GM12864 (cell line): ENCODE data around the gene INTS1.

Experiments
- DNase-seq: peaks from one replicate; pipeline ENCODE4 v3.0.0-alpha.2; 2011; ENCODE audit warnings: low read depth
- H3K4me3 ChIP-seq: 2 replicates; pipeline ENCODE4 v1.5.1; 2011; ENCODE audit warnings: mild to moderate bottlenecking, low read depth, low read length, control low read depth
- TF ChIP-seq, protein P1 (sequence below): IDR thresholded peaks from 2 replicates; pipeline ENCODE4 v1.5.1; 2011; ENCODE audit warnings: low read depth, mild to moderate bottlenecking, moderate library complexity, low read length, control low read depth, inconsistent platforms; ENCODE audit errors: missing control alignments

The INTS1 gene

DNA sequence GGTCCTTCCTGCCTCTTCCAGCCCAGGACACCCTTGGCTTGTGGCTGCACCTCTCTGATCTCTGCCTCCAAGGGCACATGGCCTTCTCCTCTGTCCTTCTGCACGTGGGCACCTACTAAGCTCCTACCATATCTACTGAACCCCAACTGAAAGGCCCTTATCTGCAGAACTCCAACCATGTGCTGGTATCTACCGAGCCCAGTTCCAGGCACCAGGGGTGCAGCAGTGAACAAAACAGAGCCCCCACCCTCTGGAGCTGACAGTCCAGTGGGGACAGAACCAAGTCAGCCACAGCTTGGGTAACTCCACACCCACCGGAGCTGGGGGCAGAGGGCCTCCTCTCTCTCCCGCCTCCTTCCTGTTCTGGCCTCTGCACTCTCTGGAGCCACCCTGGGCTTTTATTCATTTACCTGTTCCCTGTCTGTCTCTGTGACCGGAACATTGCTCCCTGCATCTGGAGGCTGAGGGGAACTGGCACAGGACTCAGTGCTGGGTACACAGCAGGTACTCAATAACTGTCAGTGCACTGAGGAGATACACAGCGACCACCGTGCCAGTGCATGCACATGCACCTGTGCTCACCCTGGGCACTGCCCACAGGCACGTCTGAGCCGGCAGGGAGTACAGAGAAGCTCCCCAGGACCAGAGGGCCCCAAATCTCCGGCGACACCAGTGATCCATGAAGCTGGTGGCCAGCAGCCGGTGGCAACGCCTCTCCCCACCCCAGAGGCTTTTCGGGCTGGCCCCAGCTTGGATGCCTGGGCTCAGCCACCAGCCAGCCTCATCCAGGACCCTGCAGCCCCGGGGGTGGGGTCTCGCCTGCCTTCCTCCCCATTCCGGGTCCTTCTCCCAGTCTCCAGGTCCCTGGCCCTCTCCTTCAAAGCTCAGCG, 46.9 kb downstream of the INTS1 start:
- no peak for DNase-seq
- TF ChIP-seq, protein P1, sequence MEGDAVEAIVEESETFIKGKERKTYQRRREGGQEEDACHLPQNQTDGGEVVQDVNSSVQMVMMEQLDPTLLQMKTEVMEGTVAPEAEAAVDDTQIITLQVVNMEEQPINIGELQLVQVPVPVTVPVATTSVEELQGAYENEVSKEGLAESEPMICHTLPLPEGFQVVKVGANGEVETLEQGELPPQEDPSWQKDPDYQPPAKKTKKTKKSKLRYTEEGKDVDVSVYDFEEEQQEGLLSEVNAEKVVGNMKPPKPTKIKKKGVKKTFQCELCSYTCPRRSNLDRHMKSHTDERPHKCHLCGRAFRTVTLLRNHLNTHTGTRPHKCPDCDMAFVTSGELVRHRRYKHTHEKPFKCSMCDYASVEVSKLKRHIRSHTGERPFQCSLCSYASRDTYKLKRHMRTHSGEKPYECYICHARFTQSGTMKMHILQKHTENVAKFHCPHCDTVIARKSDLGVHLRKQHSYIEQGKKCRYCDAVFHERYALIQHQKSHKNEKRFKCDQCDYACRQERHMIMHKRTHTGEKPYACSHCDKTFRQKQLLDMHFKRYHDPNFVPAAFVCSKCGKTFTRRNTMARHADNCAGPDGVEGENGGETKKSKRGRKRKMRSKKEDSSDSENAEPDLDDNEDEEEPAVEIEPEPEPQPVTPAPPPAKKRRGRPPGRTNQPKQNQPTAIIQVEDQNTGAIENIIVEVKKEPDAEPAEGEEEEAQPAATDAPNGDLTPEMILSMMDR, result no peak
- H3K4me3 ChIP-seq, result no peak overlapping the region

DNA sequence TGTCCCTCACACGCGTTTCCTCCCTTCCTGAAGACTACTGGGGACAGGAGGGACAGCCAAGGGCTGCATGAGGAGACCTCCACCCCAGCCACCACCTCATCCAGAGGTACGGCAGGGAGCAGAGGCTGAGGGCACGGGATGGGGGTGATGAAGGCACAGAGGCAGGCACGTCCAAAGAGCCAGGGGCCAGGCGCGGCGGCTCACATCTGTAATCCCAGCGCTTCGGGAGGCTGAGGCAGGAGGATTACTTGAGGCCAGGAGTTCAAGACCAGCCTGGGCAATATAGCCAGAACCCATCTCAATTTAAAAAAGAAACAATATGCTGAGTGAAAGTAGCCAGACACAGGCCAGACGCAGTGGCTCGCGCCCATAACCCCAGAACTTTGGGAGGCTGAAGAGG, 48.2 kb downstream of the INTS1 start:
- DNase-seq, result no peak
- TF ChIP-seq, protein P1, result no peak
- H3K4me3 ChIP-seq, result no peak overlapping the region

DNA sequence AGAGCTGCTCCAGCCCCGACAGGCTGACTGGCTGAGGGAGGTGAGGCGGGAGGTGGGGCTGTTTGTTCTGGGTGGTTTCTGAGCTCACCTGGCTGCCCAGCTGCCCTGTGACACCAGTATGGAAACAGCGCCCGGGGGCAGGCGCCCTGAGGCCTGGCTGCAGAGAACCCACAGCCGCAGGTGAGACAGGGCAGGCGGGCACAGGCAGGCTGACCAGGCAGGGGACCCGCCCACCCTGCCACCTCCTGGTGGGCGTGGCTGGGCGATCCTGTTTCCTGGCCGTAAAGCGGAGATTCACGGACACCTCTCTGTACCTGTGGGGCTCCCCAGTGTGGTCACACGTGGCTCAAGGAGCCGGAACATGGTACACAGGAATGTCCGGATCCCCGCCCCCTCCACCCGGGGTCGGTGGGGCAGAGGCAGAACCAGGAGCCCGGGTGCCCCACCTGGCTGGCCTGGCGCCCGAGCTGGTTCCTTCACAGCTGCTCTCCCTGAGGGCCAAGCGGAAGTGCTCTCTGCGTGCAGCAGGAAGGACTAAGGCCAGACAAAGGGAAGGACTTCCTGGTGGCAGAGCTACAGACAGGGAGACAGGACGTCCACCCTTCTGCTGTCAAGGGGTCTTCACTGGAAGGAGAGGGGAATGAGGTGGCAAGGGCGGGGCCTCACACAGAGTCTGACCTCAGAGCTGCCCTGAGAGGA, 48.8 kb downstream of the INTS1 start:
- H3K4me3 ChIP-seq, result no peak overlapping the region
- TF ChIP-seq, protein P1, result no peak
- DNase-seq, result no peak

DNA sequence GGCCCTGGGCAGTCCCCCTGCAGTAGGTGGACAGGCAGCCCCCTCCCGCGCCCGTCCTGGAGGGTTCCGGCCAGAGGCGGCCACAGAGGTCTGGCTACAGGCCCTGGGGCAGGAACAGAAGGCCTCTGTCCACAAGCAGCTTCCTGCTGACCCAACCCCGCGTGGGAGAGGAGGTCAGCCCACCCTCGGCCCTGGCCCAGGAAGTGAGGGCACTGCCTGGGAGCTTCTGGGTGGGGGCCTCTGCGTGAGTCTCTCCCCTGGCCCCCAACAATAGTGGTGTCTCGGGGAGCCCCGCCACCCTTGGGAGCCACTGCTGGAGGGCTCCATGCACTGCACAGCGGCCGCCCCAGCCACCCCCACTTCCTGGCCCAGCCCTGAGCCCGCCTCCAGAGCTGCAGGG, 49.6 kb downstream of the INTS1 start:
- TF ChIP-seq, protein P1, result no peak
- DNase-seq, result no peak
- H3K4me3 ChIP-seq, result no peak overlapping the region

DNA sequence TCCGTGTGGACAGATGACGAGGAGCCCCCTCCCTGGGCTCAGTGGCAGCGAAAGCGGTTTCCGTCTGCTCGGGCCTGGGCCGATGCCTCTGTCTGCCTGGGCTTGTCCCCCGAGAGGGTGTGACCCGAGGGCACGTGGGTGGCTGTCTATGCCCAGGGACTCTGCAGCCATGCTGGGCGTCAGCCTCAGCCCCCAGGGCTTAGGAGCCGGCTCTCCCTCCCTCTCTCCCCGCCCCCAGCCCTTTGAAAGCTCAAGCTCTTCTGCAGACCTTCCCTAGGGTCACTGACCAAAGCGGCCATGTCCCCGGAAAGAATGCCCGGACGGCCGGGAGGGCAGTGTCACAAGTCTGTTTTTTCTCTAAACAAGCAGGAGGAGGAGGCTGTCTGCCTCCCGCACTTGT, 52.0 kb downstream of the INTS1 start:
- DNase-seq, result no peak
- no peak overlapping the region for H3K4me3 ChIP-seq
- TF ChIP-seq, protein P1, result no peak

DNA sequence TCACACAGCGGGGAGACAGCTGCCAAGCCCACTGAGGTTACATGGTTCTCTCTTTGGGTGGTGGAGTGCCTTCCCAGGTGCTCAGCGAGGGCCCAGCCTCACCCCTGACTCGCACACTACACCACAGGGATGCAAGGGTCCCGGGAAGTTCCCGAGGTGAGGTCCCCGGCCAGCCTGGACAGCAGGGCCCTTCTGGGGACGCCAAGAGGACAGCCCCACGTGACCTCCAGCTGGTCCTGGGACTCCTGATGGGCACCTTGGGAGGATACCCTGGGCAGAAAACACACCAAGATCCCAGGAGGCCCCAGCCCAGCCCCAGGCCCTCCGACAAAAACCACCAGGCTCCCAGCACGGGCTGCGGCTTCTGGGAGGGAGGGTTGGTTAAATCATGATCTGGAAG, 53.2 kb downstream of the INTS1 start:
- TF ChIP-seq, protein P1, result no peak
- no peak for DNase-seq
- no peak overlapping the region for H3K4me3 ChIP-seq

DNA sequence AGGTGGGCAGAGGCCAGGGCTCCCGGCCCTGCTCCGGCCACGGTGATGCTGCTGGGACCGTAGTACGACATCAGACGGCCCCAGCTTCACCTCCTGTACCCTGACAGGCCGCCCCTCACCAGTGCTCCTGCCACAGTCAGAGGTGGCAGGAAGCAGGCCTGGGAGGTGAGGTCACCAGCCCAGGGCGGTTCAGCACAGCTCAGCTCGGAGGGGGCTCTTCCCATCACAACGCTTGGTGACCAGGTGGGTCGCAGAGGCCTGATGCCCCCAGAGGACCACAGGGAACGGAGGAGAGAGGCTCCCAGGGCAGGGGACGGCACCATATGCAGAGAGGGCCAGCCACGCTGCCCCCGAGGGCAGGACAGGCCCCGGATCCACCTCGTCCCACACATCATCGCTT, 53.8 kb downstream of the INTS1 start:
- DNase-seq, result no peak
- no peak overlapping the region for H3K4me3 ChIP-seq
- TF ChIP-seq, protein P1, result no peak
